ENCODE results near the gene TPMT.

DNA sequence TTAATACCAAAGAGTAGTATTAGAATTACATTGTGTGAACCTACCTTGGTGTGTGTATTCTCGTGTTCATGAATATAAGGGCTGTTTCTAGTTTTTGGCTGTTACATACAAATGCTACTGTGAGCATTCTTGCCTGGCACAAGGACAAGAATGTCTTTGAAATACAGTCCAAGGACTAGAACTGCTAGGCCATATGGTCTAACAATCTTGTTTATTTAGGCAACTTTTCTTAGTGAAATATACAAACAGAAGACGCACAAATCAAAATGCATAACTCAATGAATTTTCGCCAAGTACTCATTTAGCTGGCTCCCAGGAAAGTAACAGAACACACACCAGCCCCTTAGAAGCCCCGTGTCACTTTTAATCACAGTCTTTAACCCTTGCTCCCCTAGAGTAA lies 28.9 kb upstream of the TPMT start:
- TF ChIP-seq POLR2A (IDR thresholded peaks at IDR 0.05) (no peak), EP300 (IDR thresholded peaks at IDR 0.05) (no peak)

Measured in suprapubic skin (tissue), 2 donors.